GM12878 (cell line): ENCODE data around the gene COX6B1. TPM values are rescaled to one million over a fixed set of nuclear protein-coding genes. Genes with fewer than 3 reads are reported as not detected.
A peak's percentile ranks its signal among the peaks of the same experiment; 100 is the strongest.

Experiments used
- ATF7 ChIP-seq: fragments of 450-650 bp; IDR thresholded peaks from 2 replicates; pipeline ENCODE4 v1.6.1; 2016; ENCODE audit warnings: low read depth, mild to moderate bottlenecking
- BMI1 ChIP-seq: fragments of 450-650 bp; IDR thresholded peaks from 2 replicates; pipeline ENCODE4 v1.6.1; 2016; ENCODE audit warnings: mild to moderate bottlenecking, moderate library complexity, borderline replicate concordance
- HDAC2 ChIP-seq: fragments of 200-600 bp; sonication (generic); IDR thresholded peaks from 2 replicates; pipeline ENCODE4 v1.6.1; 2017
- MEF2B ChIP-seq: fragments of 450-650 bp; IDR thresholded peaks from 2 replicates; pipeline ENCODE4 v1.6.1; 2018; ENCODE audit warnings: mild to moderate bottlenecking, moderate library complexity; ENCODE audit not compliant: partially characterized antibody, poor library complexity, severe bottlenecking
- MYC ChIP-seq: IDR thresholded peaks from 2 replicates; pipeline ENCODE4 v1.6.1; 2011; ENCODE audit warnings: mild to moderate bottlenecking, low read length, moderate library complexity, inconsistent platforms; ENCODE audit not compliant: insufficient read depth, insufficient replicate concordance, insufficient read length, severe bottlenecking
- NFXL1 ChIP-seq: fragments of 450-650 bp; IDR thresholded peaks from 2 replicates; pipeline ENCODE4 v1.6.1; 2017; ENCODE audit warnings: antibody characterized with exemption, mild to moderate bottlenecking, borderline replicate concordance
- NFYA ChIP-seq: IDR thresholded peaks from 2 replicates; pipeline ENCODE4 v1.6.1; 2011; ENCODE audit warnings: low read depth, mild to moderate bottlenecking, low read length, improper control_type of control experiment, borderline replicate concordance
- PML ChIP-seq: IDR thresholded peaks from 2 replicates; pipeline ENCODE4 v1.6.1; 2012; ENCODE audit warnings: low read length, inconsistent platforms
- SIN3A ChIP-seq: IDR thresholded peaks from 2 replicates; pipeline ENCODE4 v1.6.1; 2012; ENCODE audit warnings: low read depth, low read length, improper control_type of control experiment
- SREBF1 ChIP-seq: IDR thresholded peaks from 2 replicates; pipeline ENCODE4 v1.6.1; 2012; ENCODE audit warnings: mild to moderate bottlenecking, low read length
- SUPT20H ChIP-seq: IDR thresholded peaks from 2 replicates; pipeline ENCODE4 v1.6.1; 2011; ENCODE audit warnings: low read depth, mild to moderate bottlenecking, low read length, moderate library complexity, borderline replicate concordance; ENCODE audit not compliant: control insufficient read depth
- TAF1 ChIP-seq: IDR thresholded peaks from 2 replicates; pipeline ENCODE4 v1.6.1; 2011; ENCODE audit warnings: mild to moderate bottlenecking, low read depth, low read length, borderline replicate concordance
- ZBED1 ChIP-seq: IDR thresholded peaks from 2 replicates; pipeline ENCODE4 v1.6.1; 2016; ENCODE audit warnings: borderline replicate concordance
- ZNF274 ChIP-seq: IDR thresholded peaks from one replicate; pipeline ENCODE4 v1.8.0; 2011; ENCODE audit not compliant: insufficient read length, insufficient read depth
- polyA plus RNA-seq, 11 experiments: library from polyadenylated mRNA; depleted of rRNA in 4 of 11; unstranded in 6 of 11; stranded (reverse) in 5 of 11; fragments of >200 nt; fragmentation: Nextera tagmentation in 4 of 11; fragmentation: Illumina TruSeq in 1 of 11; extraction: Ambion mirVana in 4 of 11; extraction: Trizol in 1 of 11; gene quantifications; 1 replicate in 1 of 11; 2 replicates in 10 of 11; pipeline versions ENCODE4 v1.2.1 to v1.2.3, GENCODE V29; 2011 to 2016; ENCODE audit warnings: inconsistent platforms in 2 of 11, missing spikeins in 2 of 11, low read depth in 1 of 11
- total RNA-seq, 4 experiments: library from RNA; depleted of rRNA in 3 of 4; stranded (reverse); fragments of >200 nt in 3 of 4; fragmentation: Illumina TruSeq in 1 of 4; extraction: Trizol in 1 of 4; gene quantifications; 2 replicates each; pipeline versions ENCODE4 v1.2.1 to v1.2.3, GENCODE V29; 2013 to 2021

Gene COX6B1
- total and polyA plus RNA-seq, 10 of the 15 experiments (the other 5 are each of a cell fraction or from before 2014, with no cell fraction given): 500 to 1,700 (median 862) TPM

- no peak for TF ChIP-seq ZBED1
- TF ChIP-seq TAF1: peak; percentile 84; the same call in 1 of the 2 replicates
- TF ChIP-seq NFYA: peak; percentile 52
- TF ChIP-seq ZNF274: no peak
- TF ChIP-seq SUPT20H: no peak
- no peak for TF ChIP-seq SREBF1
- no peak for TF ChIP-seq BMI1
- peak; percentile 77 for TF ChIP-seq ATF7
- peak; percentile 83 for TF ChIP-seq PML
- no peak for TF ChIP-seq HDAC2
- no peak for TF ChIP-seq MEF2B
- TF ChIP-seq MYC: no peak
- no peak for TF ChIP-seq NFXL1
- no peak for TF ChIP-seq SIN3A
Observed at GRCh38 chr19:35648017-35648961, at the start of gene COX6B1 (continued).
